Activated CD4-positive, alpha-beta T cell treated with anti-CD3 and anti-CD28 coated beads, Interleukin-2, amount 50 U/mL, for 4 hours (primary cell): ENCODE results near the gene RANBP9.

Source experiments
- DNase-seq, 2 experiments: peaks; one replicate each; pipeline ENCODE4 v3.0.0-alpha.2; 2020

The RANBP9 gene

DNA sequence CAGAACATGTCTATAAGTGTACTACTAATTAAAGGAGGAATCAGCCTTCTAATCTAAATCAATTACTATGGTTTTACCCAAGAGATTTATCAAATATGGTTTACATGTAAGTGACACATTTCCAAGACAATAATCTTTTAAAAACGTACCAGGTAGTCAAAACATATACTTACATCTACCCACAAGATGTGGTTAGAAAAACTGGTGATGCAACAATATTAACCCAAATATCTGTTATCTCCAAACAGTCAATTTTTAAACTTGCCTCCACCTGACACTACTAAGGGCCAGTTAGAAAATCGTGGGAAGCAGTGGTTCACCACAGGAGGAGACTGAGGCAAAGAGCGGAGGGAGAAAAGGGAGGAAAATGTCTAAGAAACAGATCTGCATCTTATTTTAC lies 68.5 kb downstream of the RANBP9 start:
- DNase-seq: no peak

DNA sequence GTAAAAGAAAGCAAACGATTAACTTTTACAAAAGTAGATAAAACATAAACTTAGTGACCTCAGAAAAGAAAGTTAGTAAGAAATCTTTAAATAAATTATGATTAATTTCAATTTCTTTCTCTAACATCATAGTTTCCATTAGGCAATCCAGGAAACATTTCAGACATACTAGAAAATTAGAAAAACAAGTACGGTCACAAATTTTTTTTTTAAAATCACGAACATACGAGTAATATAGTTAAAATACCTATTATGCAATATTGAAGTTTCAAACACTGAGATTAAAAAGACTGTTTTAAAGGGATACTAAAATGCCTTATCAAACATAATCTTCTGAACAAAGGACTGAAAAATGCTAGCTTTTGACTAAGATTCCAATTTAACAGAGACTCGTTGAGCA lies 70.3 kb downstream of the RANBP9 start:
- DNase-seq: no peak

DNA sequence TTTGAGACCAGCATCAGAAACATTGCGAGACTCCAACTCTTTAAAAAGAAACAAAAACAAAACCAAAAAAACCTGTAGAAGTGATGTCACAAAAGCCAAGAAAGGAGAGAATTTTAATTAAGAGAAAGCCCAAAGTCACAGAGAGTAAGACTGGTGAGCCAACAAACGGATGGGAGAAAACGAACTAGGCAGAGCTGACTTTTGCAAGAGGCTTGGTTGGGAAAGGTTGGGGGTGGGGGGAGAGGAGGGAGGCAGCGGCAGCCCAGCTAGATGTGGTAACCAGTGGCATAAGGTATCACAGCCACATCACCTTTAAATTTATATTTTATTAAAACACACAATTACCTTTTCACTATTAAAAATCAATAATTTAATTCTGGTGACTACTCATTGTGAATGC lies 73.0 kb downstream of the RANBP9 start:
- DNase-seq: no peak

DNA sequence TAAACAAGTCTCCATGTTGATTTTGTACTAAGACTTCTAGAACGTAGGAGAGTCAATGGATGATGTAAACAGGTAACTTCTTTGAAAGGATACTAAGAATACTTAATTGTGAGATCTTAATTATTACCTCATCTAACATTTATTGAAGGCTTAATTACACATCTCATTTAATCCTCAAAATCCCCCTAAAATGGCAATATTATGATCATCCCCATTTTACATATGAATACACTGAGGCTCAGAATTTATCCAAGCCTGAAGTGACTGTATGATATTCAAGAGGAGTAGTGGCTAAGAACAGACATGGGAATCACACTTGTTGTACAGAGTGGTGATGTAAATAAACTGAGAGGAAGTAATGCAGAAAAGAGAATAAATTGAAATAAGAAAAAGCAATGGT lies 73.6 kb downstream of the RANBP9 start:
- no peak for DNase-seq

DNA sequence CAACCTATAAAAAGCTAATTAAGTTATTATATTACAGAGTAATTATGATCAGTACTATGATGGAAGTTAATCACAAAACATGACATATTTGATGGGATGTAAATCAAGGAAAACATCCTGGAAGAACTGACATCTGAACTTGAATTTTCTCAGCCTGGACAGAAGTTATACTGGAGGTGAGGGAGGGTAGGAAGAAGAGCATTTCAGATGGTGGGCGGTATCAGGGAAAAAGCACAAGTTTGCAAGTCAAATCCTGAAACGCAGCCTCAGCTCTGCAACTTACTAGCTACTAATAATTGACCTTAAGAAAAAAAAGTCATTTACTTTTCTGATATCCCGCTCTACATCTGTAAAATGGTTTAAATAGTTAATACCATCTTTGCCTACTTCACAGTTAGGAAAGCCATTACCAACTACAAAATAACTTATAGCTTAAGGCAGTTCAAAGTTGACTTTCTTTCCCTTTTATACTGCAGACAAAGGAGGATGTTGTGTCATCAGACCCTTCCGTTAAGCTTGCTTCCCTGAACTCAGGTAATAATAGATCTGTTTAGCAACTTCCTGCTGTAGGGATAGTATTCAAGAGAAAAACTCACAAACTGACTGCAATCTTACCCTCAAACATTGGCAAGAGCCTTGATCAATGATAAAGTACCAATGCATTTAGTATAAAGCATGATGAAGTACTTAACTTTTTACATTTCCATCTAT lies 75.5 kb downstream of the RANBP9 start:
- no peak for DNase-seq

DNA sequence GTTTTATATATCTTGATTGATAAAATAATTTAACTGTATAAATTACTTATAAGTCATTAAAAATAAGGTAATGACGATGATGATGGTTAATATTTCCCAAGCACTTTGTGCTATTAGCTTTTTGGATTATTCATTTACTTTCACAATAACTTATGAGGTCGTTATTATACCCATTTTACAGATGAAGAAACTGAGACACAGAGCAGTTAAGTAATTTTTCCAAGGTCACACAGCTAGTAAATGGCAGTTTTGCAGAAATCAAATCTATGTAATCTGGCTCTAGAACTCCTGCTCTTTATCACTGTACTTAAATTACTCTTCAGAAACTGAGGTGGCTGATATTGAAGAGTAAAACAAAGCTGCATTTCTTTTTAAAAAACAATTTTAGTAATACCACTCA lies 78.3 kb downstream of the RANBP9 start:
- no peak for DNase-seq

DNA sequence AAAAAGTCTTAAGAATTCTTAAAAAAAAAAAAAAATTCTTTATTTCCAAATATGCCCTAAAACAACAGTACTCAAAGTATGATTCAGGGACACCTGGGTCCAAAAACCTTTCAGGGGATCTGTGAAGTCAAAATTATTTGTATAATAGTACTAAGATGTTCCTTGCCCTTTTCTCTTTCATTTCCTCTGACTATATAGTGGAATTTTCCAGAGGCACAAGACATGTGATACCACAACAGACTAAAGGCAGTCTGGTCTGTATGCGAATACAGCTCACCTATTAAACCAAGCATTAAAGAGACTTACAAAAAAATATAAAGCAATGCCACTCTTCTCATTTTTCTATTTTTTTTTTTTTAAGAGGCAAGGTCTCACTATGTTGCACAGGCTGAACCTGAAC lies 81.1 kb downstream of the RANBP9 start:
- DNase-seq: no peak

DNA sequence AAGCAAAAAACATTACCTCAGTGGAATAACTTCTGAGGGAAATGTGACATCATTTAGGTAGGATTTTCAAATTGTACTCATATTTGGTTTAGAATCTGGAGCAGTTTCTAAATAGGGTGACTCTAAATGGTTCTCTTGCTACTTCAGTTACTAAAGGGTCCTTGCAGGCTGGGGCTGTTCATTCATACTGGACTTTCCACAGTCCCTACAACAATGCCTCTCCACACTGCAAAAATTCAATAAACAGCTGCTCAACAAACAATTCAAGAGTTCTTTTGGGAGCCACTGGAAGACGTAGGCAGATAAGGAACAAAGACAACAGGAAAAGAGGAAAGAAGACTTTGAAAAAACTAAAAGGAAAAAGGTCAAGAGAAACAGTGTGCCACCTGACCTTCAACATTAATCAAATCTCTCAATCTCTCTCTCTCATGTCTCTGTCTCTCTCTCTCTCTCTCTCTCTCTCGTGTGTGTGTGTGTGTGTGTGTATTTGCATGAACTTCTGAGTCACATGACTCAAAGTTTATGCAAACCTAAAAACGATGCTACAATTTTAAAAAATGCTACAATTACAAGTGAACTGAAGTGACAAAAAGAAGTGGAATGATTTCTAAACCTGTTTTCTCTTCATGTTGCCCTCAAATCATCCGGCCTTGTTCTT lies 82.0 kb downstream of the RANBP9 start:
- DNase-seq: no peak

DNA sequence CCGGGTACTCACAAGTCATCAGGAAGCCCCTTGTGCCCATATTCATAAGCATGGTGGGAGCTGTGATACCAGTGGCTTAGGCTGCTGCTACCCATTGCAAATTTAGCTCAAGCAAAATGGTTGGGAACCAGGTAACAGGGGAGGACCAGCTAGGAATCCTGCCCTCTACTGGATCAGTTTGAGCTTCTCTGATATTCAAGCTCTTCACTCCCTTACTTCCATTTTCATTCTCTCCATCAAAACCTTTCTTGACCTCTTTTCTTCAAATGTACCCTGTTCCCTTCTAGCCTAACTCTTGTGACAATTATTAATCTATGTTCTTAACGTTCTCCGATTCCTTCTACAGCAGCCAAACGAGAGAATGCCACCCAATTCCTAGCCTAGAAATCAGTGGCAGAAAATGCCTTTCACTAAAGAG lies 86.8 kb downstream of the RANBP9 start:
- DNase-seq: peak in 1 of 2 experiments; percentile 12

DNA sequence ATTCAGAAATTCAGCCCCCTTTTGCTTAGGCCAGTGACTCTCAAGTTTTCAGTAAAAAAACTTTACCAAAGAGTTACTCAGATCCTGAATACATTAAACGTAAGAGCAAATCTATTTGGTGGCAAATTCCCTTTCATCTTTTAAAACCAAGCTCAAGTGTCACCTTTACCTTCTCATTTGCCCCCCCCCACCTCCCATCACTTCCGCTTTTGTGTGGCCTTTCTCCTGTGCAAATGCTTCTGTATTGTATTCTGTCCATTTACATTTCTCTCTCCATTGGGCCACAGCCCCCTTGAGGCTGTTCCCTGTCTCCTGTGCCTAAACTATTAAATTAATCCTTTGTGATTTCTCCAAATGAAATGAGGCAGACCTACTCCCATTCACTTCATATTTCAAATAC lies 94.6 kb downstream of the RANBP9 start:
- DNase-seq: no peak

DNA sequence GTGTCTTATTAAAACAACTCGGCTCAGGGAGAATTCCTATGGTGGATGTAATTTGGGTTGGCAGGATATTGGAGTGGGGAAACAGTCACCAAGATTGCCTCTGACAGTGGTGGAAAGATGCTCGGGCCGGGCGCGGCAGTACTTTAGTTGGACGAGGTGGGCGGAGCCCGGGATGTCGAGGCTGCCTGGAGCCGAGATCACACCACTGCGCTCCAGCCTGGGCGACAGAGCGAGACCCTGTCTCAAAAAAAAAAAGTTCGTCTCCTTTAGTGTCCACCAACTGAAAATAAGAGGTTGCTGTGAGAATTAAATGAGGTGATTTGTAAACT lies 95.9 kb downstream of the RANBP9 start:
- DNase-seq: peak; percentile 27 to 33

DNA sequence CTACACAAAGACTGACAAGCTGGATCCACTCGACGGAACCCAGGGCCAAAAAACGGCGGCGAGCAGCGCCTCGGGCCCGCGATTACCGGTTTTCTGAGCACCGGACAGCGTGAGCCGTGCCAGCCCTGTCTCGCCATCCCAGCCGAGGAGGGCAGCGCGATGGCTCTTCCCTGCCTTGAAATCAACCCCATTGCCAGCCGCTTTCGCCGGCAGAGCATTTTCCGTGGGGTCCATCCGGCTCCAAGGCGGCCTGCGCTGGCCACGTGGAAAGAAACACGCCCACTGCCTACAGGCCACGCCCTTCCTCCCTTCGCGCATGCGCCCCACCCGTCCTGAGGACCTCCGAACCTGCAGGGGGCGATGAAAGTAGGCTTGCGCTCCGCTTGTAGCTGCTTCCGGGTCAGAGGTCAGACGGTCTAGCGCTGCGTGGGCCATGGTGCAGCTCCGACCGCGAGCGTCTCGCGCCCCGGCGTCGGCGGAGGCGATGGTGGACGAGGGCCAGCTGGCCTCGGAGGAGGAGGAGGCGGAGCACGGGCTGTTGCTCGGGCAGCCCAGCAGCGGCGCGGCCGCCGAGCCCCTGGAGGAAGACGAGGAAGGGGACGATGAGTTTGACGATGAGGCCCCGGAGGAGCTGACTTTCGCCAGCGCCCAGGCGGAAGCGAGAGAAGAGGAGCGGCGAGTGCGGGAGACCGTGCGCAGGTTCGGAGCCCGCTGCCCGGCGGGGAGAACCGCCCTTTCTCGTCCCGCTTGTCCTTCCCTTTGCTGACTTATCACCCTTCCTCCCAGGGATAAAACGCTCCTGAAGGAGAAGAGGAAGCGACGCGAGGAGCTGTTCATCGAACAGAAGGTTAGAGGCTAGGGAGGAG lies 96.5 kb downstream of the RANBP9 start, which contains the start of gene NOL7:
Gene NOL7, plus strand, starts transcription at position 410 of the 866 bp plus-strand sequence. Its CDS starts 24 bp downstream, at position 434.
- peak; percentile 98 to 99 for DNase-seq

DNA sequence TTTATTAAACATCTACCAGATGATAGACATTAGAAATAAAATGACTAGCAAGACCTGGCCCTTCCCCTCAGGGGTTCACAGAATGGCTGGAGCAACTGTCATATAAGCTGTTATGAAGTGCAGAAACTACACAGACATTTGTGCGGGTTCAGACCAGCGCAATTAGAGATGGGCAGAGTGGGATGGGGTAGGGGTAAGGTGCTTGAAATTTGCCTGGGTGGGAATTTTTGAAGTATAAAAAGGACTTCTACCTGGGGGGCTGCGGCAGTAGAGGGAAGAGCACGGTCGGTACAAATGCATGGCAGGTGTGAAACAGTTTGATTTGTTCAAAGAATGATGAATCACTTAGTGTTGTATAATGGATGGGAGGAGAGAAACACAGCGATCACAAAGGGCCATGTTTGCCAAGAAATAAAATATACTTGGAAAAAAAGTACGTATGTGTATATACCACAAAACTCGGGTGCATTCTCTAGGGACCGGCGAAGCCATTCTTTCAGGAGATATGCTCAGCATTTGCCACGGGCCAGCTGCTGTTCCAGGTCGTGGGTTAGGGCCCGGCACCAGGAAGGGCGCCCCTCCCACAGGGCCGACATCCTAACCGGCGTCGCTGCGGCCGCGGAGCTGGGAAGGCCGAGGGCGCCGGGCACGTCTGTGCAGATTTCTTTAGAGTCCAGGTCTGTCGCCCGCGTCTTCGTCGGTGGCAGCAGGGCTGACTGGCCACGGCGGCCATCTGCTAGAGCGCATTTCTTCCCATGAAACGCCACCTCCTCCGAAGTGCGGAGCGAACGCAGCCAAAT lies 97.3 kb downstream of the RANBP9 start:
- DNase-seq: no peak

DNA sequence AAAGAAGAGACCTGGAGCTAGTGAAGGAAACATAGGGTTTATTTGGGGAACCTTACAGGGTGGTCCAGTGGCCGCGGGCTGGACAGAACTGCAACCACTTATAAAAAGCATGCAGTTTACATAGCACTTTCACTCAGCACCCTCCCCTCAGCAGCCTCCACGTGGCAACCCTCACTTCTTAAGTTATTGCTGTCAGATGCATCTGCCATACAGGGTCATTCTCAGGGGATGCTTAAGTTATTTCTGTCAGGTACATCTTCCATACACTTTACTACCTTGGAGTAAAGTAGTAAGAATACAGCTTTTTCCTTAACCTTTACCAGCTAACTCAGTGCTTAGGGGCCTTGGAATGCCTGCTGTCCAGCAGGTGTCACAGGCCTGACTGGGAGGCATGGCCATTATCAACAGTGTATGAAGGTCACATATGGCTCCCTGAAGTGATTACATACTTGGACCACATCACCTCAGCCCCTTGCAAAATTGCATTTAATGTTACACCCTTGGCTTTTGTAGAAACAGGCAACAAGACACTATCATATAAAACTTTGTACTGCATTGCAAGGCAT lies 98.5 kb downstream of the RANBP9 start:
- DNase-seq: no peak

DNA sequence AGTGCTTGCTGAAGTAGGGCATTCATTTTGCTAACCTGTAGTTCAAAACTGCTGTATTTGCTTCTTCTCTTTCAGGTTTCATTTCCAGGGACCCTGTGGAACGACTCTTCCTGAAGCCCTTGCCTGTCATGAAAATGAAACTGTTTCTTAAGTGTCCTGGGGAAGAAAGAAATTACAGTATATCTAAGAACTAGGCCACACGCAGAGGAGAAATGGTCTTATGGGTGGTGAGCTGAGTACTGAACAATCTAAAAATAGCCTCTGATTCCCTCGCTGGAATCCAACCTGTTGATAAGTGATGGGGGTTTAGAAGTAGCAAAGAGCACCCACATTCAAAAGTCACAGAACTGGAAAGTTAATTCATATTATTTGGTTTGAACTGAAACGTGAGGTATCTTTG lies 99.9 kb downstream of the RANBP9 start:
- no peak for DNase-seq

DNA sequence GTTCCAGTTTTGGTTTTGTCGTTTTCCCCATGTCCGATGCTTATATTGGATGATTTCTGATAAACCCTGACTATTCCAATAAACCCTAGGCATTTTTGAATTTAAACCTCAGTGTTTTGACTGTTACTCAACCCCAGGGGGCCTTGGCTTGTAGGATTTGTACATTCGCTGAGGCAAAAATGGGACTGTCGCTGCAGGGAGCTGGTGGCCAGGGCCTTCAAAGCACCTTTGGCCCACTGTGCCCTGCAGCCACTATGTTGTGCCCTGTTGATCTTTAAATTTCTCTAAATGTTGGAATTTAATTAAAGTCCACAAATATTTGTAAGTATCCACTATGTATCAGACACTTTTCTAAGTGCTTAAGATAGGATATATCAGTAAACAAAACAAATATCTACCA lies 106.0 kb downstream of the RANBP9 start:
- no peak for DNase-seq

DNA sequence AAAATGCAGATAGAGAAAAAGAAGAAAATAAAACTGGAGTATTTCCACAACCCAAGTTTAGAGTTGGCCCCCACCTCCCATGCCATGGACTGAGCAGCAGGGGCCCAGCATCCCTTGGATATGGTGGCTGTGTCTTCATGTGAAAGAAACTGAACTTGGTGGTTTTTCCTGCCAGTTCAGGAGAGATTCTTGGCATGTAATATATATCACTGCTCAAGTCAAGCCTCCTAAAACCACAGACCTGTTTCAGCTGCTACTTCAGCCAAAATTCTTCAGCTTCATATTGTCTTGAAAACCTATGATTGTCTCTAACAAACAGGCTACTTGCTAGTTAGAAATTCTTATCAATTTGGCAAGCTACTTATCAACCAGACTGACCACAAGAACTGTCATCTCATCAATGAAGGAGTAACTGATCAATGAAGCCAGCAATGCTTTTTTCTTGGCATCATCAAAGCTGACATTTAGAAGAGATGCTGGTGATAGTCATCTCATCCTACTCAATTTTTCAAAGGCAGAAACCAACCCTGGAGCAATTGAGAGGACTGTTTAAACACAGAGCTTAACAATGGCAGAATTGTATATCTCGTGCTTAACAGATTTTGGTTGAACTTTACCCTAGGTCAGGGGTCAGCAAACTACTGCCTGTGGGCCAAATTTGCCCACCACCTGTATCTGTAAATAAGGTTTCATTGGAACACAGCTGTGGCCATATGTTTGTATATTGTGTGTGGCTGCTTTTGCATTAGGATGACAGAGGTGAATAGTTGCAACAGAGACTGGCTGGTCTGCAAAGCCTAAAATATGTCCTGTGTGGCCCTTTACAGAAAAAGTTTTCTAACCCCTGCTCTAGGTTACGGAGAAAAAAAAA lies 106.9 kb downstream of the RANBP9 start:
- DNase-seq: no peak

DNA sequence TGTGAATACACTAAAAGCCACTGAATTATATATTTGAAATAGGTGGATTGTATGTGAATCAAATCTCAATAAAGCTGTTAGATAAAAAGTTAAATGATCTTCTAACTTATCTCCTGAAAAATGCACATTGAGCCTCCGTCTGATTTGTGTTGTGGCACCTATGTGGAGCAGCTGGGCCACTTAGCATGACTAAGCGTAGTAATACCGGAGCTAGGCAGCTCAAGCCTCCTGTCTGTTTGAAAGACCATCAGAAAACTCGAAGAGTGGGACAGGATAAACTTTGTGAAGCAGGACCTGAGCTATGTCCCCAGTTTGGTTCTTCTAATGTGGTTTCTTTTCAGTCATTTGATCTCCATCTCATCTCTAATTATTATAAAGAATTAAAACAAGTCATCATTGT lies 107.5 kb downstream of the RANBP9 start:
- DNase-seq: no peak

DNA sequence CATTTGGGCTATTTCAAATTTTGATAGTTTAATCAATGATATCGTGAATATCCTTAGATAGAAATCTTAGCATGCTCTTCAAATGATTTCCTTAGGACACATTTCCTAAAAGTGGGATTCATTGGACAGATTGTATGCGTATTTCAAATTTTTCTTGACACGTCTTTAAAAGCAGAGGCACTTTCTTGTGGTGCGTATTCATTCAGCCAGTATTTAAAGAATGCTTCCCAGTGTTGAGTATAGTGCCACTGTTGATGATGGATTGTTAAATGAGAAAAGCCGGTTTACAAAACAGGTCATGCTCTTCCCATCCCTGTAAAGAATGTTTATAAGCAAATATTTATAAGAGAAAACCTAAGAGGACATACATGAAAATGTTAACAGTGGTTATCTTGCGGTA lies 111.6 kb downstream of the RANBP9 start:
- DNase-seq: no peak

DNA sequence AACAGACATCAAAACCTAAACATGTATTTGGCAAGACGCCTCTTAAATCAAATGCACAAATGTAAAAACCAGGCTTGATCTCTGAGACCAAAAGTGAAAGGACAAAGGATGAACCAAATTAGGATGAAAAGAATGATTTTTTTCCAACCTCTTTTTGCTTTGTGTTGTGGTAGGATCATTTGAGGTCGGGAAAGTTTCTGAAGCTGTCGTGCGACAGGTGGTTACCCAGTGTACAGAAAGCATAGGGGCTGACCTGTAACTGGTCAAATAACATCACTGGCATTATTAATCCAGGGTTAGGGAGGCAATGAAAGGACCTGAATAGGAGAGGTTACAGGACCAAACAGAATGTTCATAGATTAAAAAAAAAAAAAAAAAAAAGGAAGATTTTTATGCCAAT lies 114.6 kb downstream of the RANBP9 start:
- DNase-seq: no peak

DNA sequence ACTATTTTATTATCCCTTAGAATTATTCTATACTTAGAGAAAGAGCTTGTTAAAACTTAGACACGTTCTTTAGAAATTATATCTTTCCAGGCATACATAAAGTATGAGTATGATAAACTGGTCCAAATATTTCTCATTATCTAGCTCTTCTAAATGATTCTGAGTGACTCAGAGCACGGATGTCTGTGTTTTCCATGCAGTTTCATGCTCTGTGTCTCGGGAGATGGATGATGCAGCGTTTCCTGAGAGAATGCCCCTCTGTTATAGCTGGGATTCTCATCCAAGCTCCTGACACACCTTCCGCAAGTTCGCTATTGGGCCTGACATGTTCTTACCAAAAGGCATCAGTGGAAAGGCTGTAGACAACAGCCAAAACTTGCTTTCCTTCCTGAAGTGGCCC lies 117.9 kb downstream of the RANBP9 start:
- DNase-seq: no peak

DNA sequence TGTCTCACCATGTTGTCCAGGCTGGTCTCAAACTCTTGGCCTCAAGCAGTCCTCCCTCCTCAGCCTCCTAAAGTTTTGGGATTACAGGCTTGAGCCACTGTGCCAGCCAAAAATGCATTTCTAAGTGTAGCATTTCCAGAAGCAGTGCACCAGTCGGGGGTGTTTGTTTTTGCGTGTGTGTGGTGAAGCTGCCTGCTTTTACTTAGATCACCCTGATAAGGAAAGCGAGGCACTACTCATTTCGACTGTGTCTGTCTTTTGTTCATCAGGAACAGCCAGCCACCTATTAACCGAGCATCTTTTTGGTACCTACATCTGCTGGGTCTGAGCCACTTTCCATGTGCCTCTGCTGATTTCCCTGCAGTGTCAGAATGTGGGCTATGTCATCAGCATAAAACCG lies 118.5 kb downstream of the RANBP9 start:
- DNase-seq: no peak
